NCI-H226 (cell line): ENCODE results near the gene MAP2K5.

Experiments
- DNase-seq: peaks from one replicate; pipeline ENCODE4 v3.0.0-alpha.2; 2015

The MAP2K5 gene

GRCh38 chr15:67827562-67828277 is 285.2 kb downstream of the MAP2K5 start:
- no peak for DNase-seq

DNA sequence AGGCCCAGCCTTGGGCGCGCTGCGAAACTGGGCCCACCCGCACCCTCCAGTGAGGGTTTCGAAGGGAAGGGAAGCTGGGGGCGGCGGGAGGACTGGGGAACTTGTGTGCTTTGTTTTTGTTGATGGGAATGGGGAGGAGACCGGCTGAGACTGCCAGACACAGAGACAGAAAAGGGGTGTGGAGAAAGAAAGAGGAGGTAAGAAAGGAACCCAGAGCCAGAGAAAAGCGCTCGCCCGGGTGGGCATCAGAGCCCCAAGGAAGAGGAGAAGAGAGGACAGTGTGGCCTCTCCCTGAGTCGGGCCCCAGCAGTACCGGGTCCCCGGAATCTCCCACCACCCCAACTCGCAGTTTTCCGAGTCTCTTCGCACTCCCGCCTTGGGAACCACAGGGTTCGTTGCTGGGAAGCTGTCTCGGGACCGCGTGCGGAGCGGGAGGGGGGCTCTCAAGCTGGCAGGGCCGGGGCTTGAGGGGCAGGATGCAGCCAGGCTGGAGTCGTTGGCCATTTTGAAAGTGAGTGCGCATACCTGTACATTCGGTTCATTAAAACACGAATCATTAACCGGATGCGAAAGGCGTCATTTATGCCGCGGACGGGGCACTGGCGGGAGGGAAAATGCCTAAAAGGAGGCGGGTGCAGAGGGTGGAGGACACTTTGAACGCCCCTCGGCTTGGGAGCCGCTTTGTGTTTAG is 285.9 kb downstream of the MAP2K5 start:
- no peak for DNase-seq

GRCh38 chr15:67828969-67829646 is 286.6 kb downstream of the MAP2K5 start:
- DNase-seq = no peak

DNA sequence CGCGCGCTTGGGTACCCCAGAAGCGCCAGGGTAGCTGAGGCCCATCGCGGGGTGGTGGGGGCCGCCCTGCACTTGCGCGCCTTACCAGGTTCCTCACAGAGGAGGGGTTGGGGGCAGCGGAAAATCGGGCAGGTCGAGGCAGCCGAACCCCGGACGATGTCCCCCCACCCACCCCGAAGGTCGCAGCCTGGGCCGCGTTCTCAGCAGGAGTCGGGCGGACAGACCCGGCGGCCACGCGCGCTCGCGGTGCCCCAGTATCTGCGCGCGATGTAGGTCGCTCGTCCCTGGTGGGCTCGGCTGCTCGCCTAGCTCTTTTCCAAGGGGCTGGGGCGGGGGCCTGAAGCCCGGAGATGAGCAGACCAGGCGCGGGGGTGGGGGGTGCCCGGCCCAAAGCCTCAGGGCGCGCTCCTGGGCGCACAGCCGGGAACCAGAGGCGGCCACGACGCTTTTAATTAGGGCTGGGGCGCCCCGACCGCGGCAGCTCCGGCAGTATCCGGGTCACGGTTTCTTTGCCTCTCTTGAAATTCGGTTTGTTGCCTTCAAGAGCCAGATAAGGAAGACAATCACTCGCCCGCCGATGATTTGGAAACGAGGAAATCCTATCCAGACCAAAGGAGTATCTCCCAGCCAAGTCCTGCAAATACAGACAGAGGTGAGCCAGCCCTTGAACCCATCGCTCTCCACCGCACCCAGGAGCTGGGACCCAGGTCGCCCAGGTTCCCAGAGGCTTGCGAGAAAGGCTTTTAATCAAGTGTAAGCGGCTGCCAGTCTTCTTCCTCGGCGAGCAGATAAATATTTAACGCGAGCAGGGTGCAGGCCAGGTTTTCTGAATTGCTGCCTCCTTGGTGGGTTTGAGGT is 287.4 kb downstream of the MAP2K5 start:
- no peak for DNase-seq

DNA sequence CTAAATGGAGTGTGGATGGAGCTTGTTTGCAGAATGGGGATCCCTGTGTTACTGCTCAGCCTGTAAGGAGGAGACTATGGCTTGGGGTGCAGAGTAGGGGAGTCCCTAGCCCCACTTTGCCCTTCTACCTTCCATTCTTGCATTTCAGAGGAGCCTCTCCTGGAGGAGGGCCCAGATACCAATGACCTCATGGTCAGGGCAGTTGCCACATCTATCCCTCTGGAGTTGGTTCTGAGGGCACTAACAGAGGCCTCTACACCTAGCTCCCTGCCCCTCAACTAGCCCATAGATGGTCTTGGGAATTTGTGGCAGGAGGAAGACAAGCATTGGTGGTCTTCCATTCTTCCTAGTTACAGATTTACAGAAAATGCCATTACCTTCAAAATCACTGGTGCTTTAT is 288.9 kb downstream of the MAP2K5 start:
- peak; percentile 36 for DNase-seq

DNA sequence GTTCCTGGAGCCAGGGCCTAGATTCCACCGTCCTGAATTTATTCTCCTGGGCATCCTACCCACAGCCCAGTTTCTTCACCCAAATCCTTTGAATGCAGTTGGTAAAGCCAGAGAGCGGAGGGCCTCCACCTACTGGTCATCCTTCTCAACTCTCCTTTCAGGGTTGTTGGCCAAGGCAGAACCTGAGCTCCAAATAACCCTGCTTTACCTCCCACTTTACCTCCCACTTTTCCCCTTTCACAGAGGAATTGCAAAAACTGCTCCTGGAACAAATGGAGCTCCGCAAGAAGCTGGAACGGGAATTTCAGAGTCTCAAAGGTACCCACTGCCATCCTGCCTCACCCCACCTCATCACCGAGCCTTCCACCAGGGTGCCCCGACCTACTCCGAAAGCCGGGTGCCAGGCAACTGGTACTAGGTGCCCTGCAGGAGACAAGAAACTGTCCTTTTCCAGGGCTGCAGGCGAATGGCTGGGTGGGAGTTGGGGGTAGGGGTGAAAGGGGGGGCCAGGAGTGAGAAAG is 289.6 kb downstream of the MAP2K5 start:
- DNase-seq = peak; percentile 52

DNA sequence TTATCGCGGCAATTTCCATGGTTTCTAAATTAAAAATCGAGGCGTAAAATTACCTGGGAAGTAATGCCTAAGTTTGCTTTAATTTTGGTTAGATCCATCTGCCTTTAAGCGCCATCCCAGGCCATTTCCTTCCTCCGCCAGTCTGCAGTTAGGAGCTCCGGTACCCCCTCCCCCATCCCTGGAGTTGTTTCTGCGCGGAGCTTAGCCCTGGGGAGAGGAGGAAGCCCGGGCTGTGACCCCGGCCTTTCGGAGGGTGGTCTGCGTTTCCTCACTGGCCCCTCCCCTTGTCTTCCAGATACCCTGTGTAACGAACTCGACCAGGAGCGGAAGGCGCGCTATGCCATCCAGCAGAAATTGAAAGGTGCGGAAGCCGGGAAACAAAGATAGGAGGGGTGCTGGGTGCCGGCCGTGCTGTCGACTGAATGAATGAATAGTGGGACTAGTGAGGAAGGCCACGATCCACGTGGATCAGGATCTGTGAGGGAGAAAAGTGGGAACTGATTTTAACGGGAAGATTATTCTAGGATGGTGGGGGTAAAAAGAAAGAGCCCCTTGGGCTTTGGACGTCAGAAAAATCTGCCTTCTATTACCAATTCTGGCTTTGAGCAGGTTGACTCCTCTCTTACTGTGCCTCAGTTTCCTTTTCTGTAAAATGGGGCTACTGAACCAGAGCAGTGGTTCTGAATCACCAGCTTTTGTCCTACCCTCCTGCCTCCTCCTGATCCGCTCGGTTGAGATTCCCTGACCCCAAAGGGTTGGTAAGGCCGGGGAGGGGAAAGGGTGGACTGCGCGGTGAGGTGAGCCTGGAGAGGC is 290.6 kb downstream of the MAP2K5 start:
- DNase-seq = no peak

DNA sequence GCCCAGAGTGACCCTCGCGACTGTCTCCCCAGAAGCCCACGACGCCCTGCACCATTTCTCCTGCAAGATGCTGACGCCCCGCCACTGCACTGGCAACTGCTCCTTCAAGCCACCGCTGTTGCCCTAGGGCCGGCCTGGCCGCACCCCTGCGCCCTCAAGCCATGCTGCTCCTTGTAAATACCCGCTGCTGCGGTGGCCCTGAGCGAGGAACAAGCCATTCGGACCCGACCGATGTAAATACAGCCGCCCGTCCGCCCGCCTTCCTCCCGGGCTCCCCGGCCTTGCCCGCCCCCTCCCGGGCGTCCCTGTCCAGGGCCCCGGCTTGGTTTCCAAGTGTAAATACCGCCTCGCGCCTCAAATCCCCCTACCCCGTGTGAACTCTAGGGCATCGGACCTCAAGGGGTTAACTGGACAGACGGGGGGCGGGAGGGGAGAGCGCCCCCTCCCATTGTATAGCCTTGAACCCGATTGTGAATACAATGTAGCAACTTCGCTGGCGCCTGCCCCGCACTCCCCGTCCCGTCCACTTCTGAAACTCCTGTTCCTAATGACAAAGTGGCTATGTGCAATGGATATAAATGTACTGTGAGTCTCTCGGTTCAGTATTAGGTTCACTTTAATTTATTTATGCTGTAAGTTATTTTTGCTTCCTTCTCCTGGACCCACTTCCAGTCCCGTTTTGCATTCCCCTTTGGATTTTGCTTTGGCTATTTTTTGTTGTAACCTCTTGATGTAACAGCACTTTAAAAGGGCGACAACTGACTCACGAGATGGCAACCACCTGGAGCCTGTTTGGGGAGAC is 291.4 kb downstream of the MAP2K5 start:
- no peak for DNase-seq

GRCh38 chr15:67834581-67835296 is 292.2 kb downstream of the MAP2K5 start:
- DNase-seq = no peak

DNA sequence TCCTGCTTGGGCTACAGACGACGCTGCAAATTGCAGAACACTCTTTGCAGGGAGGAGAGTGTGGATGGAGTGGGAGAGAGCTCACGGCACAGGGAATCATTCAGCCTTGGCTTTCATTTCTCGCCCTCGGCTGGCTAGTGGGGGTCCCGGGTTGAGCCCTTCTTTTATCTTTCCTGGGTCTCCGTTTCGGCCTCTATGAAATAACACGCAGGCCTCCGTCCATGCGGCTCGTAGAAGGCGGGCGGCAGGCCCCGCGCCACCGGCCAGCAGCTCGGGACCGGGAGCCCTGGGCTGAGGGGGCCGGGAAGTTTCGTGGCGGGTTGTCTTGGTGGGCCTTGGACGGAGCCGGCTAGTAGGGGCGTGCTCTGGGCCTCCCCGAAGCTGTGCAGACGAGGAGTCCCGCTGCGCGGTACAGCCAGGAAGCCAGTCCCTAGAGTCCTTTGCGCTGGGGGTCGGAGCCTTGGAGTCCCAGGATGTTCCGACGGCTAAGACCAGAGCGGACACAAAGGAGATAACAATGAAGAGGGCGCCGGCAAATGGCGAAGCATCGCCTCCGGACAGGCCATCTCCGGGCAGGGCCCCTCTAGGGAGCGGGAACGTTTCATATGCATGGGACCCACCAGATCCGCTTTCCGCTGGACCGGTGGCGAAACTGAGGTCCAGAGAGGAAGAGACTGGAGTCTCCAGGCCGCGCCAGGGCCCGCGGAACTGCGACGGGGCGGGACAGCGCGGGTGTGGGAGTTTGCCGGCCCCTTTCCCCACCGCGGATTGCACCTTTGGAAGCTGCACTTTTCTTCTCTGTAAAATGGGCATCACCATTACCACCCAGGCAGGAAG is 293.0 kb downstream of the MAP2K5 start:
- no peak for DNase-seq

DNA sequence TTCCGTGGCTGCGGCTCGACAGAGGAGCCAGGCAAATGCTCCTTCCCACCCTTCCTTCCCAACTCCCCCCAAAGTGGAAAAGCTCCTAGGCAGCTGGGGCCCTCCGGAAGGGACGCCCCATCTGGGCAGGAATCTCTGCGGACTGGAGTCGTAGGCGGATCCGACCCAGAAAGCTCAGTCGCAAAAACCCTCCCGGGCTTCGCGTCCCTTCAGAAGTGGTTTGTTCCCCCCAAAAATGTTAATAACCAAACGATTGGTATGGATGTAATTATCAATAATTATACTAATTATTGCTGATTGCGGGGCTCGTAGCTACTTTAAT is 293.6 kb downstream of the MAP2K5 start:
- DNase-seq = no peak

- DNase-seq = no peak
These were observed 294.0 kb downstream of the MAP2K5 start for GRCh38 chr15:67836477-67836876.

DNA sequence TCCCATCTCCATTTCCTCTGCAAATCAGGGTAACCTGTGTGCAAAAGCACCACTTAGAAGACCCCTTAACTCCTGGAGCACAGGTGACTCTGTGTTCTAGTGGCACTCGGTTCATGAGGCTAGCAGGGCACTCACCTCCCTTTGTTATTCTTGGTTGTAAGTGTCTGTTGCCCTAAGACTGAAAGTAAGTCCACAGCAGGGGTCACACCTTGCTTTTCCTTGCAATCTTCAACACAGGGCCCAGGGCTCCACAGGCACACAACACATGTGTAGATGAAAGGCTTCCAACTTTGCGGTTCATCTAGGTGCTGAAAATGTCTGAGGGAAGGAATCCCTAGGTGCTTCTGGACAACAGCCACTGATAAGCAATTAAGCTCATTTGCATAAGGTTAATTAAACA is 294.5 kb downstream of the MAP2K5 start:
- no peak for DNase-seq

DNA sequence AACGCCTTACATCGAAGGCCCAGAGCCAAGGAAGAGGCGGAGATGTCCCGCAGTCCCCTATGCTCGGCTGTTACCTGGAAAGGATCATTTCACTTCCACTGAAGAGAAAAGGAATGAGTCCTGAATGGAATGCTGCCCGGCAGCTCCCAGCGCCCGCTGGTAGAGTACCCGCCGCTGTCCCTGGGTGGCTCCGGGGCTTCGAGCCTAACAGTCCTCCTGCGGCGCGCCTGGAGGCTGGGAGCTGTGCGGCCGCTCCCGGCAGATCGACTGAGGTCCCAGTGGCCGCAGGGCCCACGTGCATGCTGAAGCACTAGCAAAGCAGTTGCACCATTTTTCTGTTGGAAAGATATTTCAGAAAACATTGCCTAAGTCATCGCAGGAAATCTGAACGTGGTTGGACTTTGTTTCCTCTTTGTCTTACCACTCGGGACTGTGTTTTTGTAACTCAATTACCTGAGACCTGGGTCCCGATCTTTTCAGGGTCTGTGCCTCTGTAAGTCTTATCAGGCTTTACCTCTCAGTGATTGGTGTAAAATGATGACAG is 296.4 kb downstream of the MAP2K5 start:
- no peak for DNase-seq

DNA sequence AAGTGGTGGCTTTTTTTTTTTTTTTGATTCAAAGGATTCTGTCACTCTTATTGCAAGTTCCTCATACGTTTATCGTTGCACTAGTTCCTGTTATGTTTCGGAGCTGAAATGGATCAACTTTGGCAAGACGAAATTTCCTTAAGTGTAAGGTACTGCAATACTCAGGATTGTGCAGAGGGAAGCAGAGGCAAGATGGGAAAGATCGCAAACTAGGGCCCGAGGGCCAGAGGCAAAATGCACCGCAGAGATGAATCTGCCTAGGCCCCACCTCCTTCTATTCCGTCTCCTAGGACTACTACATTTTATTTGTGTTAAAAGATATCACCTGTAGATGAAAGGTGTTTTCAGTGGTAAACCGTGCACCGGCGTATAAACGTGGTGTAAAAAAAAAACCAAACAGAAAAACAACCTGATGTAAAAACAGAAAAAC is 297.0 kb downstream of the MAP2K5 start:
- peak; percentile 61 for DNase-seq

- DNase-seq = peak; percentile 93
These were observed 297.6 kb downstream of the MAP2K5 start, which contains the start of gene RNU6-1 for GRCh38 chr15:67839929-67840748. Gene RNU6-1, minus strand, starts transcription at chr15:67840045.

- DNase-seq = no peak
These were observed 298.4 kb downstream of the MAP2K5 start for GRCh38 chr15:67840749-67841512.

DNA sequence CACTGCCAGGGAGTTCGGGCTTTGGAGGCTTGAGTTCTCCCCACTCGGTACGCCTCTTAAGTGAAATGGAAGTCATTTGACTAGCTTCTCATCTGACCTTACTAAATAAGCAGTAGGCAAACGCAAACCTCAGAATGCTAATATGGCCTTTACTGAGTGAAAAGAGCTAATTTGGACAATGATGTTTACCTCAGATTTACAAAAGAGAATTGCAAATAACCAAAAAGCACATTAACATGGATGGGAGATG is 298.9 kb downstream of the MAP2K5 start:
- DNase-seq = no peak
